ENCODE results near the gene RAVER2. TPM values are rescaled to one million over a fixed set of nuclear protein-coding genes. Genes with fewer than 3 reads are reported as not detected.

Gene RAVER2
- total and polyA plus RNA-seq, 2 experiments from 2014 or later: 0.63 to 2.4 TPM

- peak overlapping the region; percentile 85 for H3K4me2 ChIP-seq (ENCODE audit: unreplicated experiment)
- H3K9ac ChIP-seq: no peak overlapping the region
- H3K27me3 ChIP-seq (replicated peaks; ENCODE audit: insufficient read depth): no peaks in the 10 kb centered on the region
- no peak overlapping the region for H3K27ac ChIP-seq
- no peaks in the 10 kb centered on the region for H3K36me3 ChIP-seq (ENCODE audit: low read depth)
- H3K9me2 ChIP-seq (ENCODE audit: insufficient read depth): no peaks in the 10 kb centered on the region
- peak; percentile 80 for DNase-seq
- no peaks in the 10 kb centered on the region for H3F3A ChIP-seq (ENCODE audit: insufficient read depth)
- H2AFZ ChIP-seq: peak overlapping the region; percentile 66; the same call in 1 of the 2 replicates
- no peaks in the 10 kb centered on the region for H4K20me1 ChIP-seq (ENCODE audit: insufficient read depth)
- H3K4me1 ChIP-seq (ENCODE audit: insufficient read depth): peaks cover 5% of the 10 kb centered on the region; the same call in 1 of the 2 replicates
- TF ChIP-seq EZH2 (IDR thresholded peaks at IDR 0.05; ENCODE audit: insufficient read depth, poor library complexity, severe bottlenecking) (no peak), EZH2phosphoT487 (IDR thresholded peaks at IDR 0.05; ENCODE audit: insufficient read depth, low read depth) (no peak)
- 40 to 44% methylated on average over 10 to 11 of the region's 11 CpGs for WGBS, 2 experiments (ENCODE audit: low coverage in 1 of 2, low lambda C conversion rate in 2 of 2, missing lambda C conversion rate in 2 of 2)
- no peaks in the 10 kb centered on the region for H3K9me3 ChIP-seq (ENCODE audit: low read depth)
- no peaks in the 10 kb centered on the region for H3K79me2 ChIP-seq (ENCODE audit: insufficient read depth)
- H3K4me3 ChIP-seq: peak overlapping the region; percentile 57
- in situ Hi-C loops (cut with MboI): no loop called here
Observed at GRCh38 chr1:64823691-64824476, 79.0 kb downstream of the RAVER2 start.

GRCh38 chr1:64826991-64827390 is 82.1 kb downstream of the RAVER2 start:
- no peaks in the 10 kb centered on the region for H3K79me2 ChIP-seq (ENCODE audit: insufficient read depth)
- no peak for TF ChIP-seq EZH2phosphoT487 (IDR thresholded peaks at IDR 0.05; ENCODE audit: insufficient read depth, low read depth)
- no peak for TF ChIP-seq EZH2 (IDR thresholded peaks at IDR 0.05; ENCODE audit: insufficient read depth, poor library complexity, severe bottlenecking)
- H3K4me1 ChIP-seq (ENCODE audit: insufficient read depth): peaks cover 5% of the 10 kb centered on the region; the same call in 1 of the 2 replicates
- no peak overlapping the region for H2AFZ ChIP-seq
- H3K9me2 ChIP-seq (ENCODE audit: insufficient read depth): no peaks in the 10 kb centered on the region
- no peak overlapping the region for H3K27ac ChIP-seq
- in situ Hi-C loops (cut with MboI): no loop called here
- H3K27me3 ChIP-seq (replicated peaks; ENCODE audit: insufficient read depth): no peaks in the 10 kb centered on the region
- H3K4me3 ChIP-seq: no peak overlapping the region
- no peak overlapping the region for H3K4me2 ChIP-seq (ENCODE audit: unreplicated experiment)
- 77 to 84% methylated on average over 5 of the region's 5 CpGs for WGBS, 2 experiments (ENCODE audit: low coverage in 1 of 2, low lambda C conversion rate in 2 of 2, missing lambda C conversion rate in 2 of 2)
- DNase-seq: peak; percentile 40
- H4K20me1 ChIP-seq (ENCODE audit: insufficient read depth): no peaks in the 10 kb centered on the region
- H3K9me3 ChIP-seq (ENCODE audit: low read depth): no peaks in the 10 kb centered on the region
- 0 out of 2 replicates have a peak, but pooled peaks cover 4% of the 10 kb centered on the region for H3F3A ChIP-seq (ENCODE audit: insufficient read depth)
- peaks cover under 1% of the 10 kb centered on the region; the same call in 1 of the 2 replicates for H3K36me3 ChIP-seq (ENCODE audit: low read depth)
- H3K9ac ChIP-seq: no peak overlapping the region

DNA sequence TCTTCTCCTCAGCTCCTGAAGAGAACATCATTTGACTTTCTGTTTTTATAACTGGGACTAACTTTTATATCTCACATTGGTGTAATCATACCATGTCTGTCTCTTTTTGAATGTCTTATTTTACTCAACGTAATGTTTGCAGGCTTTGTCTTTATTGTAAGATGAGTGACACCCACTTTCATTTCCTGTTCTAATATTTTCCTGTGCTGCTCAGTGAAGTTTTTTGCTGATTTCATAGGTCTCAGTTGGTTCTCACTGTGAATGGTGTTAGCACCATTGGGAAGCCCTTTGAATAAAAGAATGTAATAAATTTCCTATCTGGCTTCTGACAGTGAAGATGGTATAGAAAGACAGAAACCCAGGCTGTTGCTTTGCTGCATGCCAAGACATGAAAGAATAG is 84.0 kb downstream of the RAVER2 start:
- Histone ChIP-seq H3K4me3 (no peak overlapping the region), H3K27ac (no peak overlapping the region), H3K4me2 (ENCODE audit: unreplicated experiment) (no peak overlapping the region), H3K79me2 (ENCODE audit: insufficient read depth) (no peaks in the 10 kb centered on the region), H2AFZ (no peak overlapping the region), H3K9ac (no peak overlapping the region), H4K20me1 (ENCODE audit: insufficient read depth) (no peaks in the 10 kb centered on the region), H3K36me3 (ENCODE audit: low read depth) (peaks cover 18% of the 10 kb centered on the region), H3K9me2 (ENCODE audit: insufficient read depth) (no peaks in the 10 kb centered on the region), H3K9me3 (ENCODE audit: low read depth) (no peaks in the 10 kb centered on the region), H3F3A (ENCODE audit: insufficient read depth) (0 out of 2 replicates have a peak, but pooled peaks cover 4% of the 10 kb centered on the region), H3K27me3 (replicated peaks; ENCODE audit: insufficient read depth) (no peaks in the 10 kb centered on the region), H3K4me1 (ENCODE audit: insufficient read depth) (no peaks in the 10 kb centered on the region)
- 93 to 96% methylated on average over 1 of the region's 1 CpG for WGBS, 2 experiments (ENCODE audit: low coverage in 1 of 2, low lambda C conversion rate in 2 of 2, missing lambda C conversion rate in 2 of 2)
- in situ Hi-C loops (cut with MboI): no loop called here
- no peak for DNase-seq
- TF ChIP-seq EZH2phosphoT487 (IDR thresholded peaks at IDR 0.05; ENCODE audit: insufficient read depth, low read depth) (no peak), EZH2 (IDR thresholded peaks at IDR 0.05; ENCODE audit: insufficient read depth, poor library complexity, severe bottlenecking) (no peak)

DNA sequence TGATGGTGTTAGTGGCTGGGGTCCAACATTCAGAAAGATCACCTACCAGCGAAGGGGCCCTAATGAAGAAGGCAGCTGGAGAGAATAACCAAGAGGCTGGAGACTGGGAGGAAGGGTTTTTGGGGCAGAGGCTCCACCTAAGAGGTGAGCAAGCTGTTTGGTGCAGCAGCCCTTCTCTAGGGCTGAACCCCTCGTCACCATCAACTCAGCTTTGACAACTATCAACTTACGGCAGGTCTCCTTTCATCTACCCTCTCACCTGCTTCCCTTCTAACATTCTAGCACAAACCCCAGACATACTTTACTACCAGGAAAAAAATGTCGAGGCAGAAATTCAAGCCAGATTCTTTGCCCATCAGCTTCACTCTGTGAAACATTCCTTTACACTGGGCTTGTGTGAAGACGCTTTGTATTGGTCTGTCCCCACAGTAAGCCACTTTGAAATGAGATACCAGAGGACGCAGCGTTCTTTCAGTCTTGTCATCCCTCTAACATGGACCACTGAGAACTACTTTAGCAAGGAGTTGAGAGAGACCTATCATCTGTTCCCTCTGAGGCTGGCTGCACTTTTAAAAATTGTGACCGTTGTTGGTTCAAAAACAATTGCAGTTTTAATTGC is 84.6 kb downstream of the RAVER2 start:
- H3K9ac ChIP-seq: no peak overlapping the region
- peaks cover 6% of the 10 kb centered on the region for H3K4me1 ChIP-seq (ENCODE audit: insufficient read depth)
- in situ Hi-C loops (cut with MboI): no loop called here
- H3K9me2 ChIP-seq (ENCODE audit: insufficient read depth): no peaks in the 10 kb centered on the region
- 81% methylated on average over 8 of the region's 8 CpGs for WGBS, 2 experiments (ENCODE audit: low coverage in 1 of 2, low lambda C conversion rate in 2 of 2, missing lambda C conversion rate in 2 of 2)
- no peak for TF ChIP-seq EZH2phosphoT487 (IDR thresholded peaks at IDR 0.05; ENCODE audit: insufficient read depth, low read depth)
- TF ChIP-seq EZH2 (IDR thresholded peaks at IDR 0.05; ENCODE audit: insufficient read depth, poor library complexity, severe bottlenecking): no peak
- H3K36me3 ChIP-seq (ENCODE audit: low read depth): peaks cover 25% of the 10 kb centered on the region
- H3K4me2 ChIP-seq (ENCODE audit: unreplicated experiment): no peak overlapping the region
- no peaks in the 10 kb centered on the region for H4K20me1 ChIP-seq (ENCODE audit: insufficient read depth)
- DNase-seq: no peak
- H3K27ac ChIP-seq: no peak overlapping the region
- H3K9me3 ChIP-seq (ENCODE audit: low read depth): no peaks in the 10 kb centered on the region
- 0 out of 2 replicates have a peak, but pooled peaks cover 4% of the 10 kb centered on the region for H3F3A ChIP-seq (ENCODE audit: insufficient read depth)
- no peaks in the 10 kb centered on the region for H3K27me3 ChIP-seq (replicated peaks; ENCODE audit: insufficient read depth)
- no peak overlapping the region for H2AFZ ChIP-seq
- H3K4me3 ChIP-seq: no peak overlapping the region
- no peaks in the 10 kb centered on the region for H3K79me2 ChIP-seq (ENCODE audit: insufficient read depth)

Measured in GM23248 (cell line).